ENCODE results near the gene SYNE1. TPM values are rescaled to one million over a fixed set of nuclear protein-coding genes. Genes with fewer than 3 reads are reported as not detected.

Gene SYNE1
- total RNA-seq, 2 experiments from 2014 or later, result 29.5 to 35.1 TPM

GRCh38 chr6:152207915-152208714, 429.0 kb downstream of the SYNE1 start:
- no peak overlapping the region for H3K27ac Mint-ChIP-seq
- no peaks in the 10 kb centered on the region for H3K27me3 Mint-ChIP-seq
- no peak for TF ChIP-seq CTCF (IDR thresholded peaks at IDR 0.05)
- ChIA-PET CTCF (interaction anchor here (0.6 kb wide), 1 partner anchor 13 kb away, joined by 3 read pairs; no protein-coding TSS in a partner anchor), POLR2A (no interaction called here)
- no peaks in the 10 kb centered on the region for H3K9me3 Mint-ChIP-seq
- no peak overlapping the region for H3K4me3 Mint-ChIP-seq
- H3K36me3 Mint-ChIP-seq (ENCODE audit: low read depth), result peaks cover 14% of the 10 kb centered on the region
- no peak for ATAC-seq
- H3K4me1 Mint-ChIP-seq (ENCODE audit: low read depth), result no peaks in the 10 kb centered on the region
- intact Hi-C loops (cut with micrococcal nuclease), result no loop called here
- no peak for DNase-seq

DNA sequence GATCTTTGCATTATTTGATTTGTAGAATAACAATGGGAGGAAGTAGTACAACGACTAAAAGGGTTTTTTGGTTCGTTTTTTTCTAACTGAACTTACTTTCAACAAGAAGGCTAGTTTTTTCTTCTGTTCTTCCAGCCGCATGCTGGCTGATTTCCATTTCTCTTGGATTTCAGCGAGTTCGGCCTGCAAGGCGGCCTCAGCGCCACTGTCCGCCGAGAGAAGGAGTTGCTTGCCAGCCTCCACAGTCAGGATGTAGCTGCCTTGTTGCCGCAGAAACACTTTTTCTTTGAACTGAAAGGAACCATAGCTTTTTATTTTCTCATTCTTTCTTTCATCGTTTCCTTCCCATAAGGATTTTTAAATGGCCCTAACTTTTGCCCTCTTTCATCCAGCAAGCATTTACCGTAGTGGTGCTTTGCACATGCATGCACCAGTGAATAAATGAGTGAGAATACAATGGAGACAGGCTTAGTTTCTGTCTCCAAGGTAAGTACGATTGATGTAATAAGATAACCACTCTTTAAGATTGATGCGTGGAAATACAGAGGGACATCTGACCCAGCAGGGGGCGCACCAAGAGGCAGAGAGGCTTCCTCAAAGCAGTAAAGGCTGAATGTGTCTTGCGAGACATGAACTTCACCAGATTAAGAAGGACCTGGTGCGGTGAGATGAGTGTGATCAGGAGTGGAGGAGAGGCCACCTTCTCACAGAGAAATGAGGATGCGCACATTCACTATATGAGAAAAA, 430.9 kb downstream of the SYNE1 start:
- Mint-ChIP-seq H3K36me3 (ENCODE audit: low read depth) (peaks cover 19% of the 10 kb centered on the region), H3K27me3 (no peaks in the 10 kb centered on the region), H3K9me3 (no peaks in the 10 kb centered on the region), H3K4me1 (ENCODE audit: low read depth) (no peaks in the 10 kb centered on the region), H3K27ac (no peak overlapping the region), H3K4me3 (no peak overlapping the region)
- ATAC-seq (peak; percentile 58), DNase-seq (peak; percentile 69)
- POLR2A ChIA-PET, result no interaction called here
- CTCF ChIA-PET, result interaction anchor here (0.6 to 1.6 kb wide), 12 partner anchors 8 to 95 kb away, joined by 3 to 6 read pairs (median 4); no protein-coding TSS in a partner anchor
- intact Hi-C loops (cut with micrococcal nuclease), result no loop called here
- peak; percentile 72 for TF ChIP-seq CTCF (IDR thresholded peaks at IDR 0.05)

- no peak for TF ChIP-seq CTCF (IDR thresholded peaks at IDR 0.05)
- H3K36me3 Mint-ChIP-seq (ENCODE audit: low read depth), result peaks cover 23% of the 10 kb centered on the region
These were observed 432.6 kb downstream of the SYNE1 start for GRCh38 chr6:152204591-152204990.

GRCh38 chr6:152201120-152201519, 436.0 kb downstream of the SYNE1 start:
- Mint-ChIP-seq H3K36me3 (ENCODE audit: low read depth) (peaks cover 31% of the 10 kb centered on the region), H3K4me3 (no peak overlapping the region), H3K27ac (no peak overlapping the region), H3K27me3 (no peaks in the 10 kb centered on the region), H3K9me3 (no peaks in the 10 kb centered on the region), H3K4me1 (ENCODE audit: low read depth) (peaks cover 8% of the 10 kb centered on the region)
- intact Hi-C loops (cut with micrococcal nuclease), result no loop called here
- ChIA-PET CTCF (interaction anchor here (0.7 to 1.1 kb wide), 2 partner anchors 76 to 137 kb away, joined by 3 read pairs; no protein-coding TSS in a partner anchor), POLR2A (interaction anchor here (0.7 to 1.0 kb wide), 3 partner anchors 17 to 33 kb away, joined by 3 read pairs; no protein-coding TSS in a partner anchor)
- ATAC-seq (no peak), DNase-seq (no peak)
- TF ChIP-seq CTCF (IDR thresholded peaks at IDR 0.05), result no peak

More at GRCh38 chr6:152204591-152204990, 432.6 kb downstream of the SYNE1 start:
- no peak for DNase-seq
- H3K27me3 Mint-ChIP-seq, result no peaks in the 10 kb centered on the region
- intact Hi-C loops (cut with micrococcal nuclease), result no loop called here
- POLR2A ChIA-PET, result no interaction called here
- H3K27ac Mint-ChIP-seq, result no peak overlapping the region
- no peaks in the 10 kb centered on the region for H3K4me1 Mint-ChIP-seq (ENCODE audit: low read depth)
- no peak overlapping the region for H3K4me3 Mint-ChIP-seq
- H3K9me3 Mint-ChIP-seq, result no peaks in the 10 kb centered on the region
- no peak for ATAC-seq
- CTCF ChIA-PET, result no interaction called here

Data from activated CD8-positive, alpha-beta T cell treated with anti-CD3 and anti-CD28 coated beads for 36 hours (primary cell).